Activated T-helper 1 cell treated with anti-CD3 and anti-CD28 coated beads, Interleukin-12 subunit alpha, Interleukin-12 subunit beta, Interleukin-2, Interleukin-4 antibody, amounts not matched to agents 30 ng/mL and 10 ng/mL and 1 ng/mL, durations not matched to agents 14 hours and 24 hours and 36 hours (primary cell): Measurements from ENCODE around the gene LMAN2L. TPM values are rescaled to one million over a fixed set of nuclear protein-coding genes. Genes with fewer than 3 reads are reported as not detected.

Experiments
- DNase-seq: peaks from one replicate; pipeline ENCODE4 v3.0.0; 2021; ENCODE audit warnings: low spot score
- H3K27ac Mint-ChIP-seq: one replicate; pipeline ENCODE4 v1.8.0; 2021; ENCODE audit warnings: mild to moderate bottlenecking, mixed read lengths
- H3K27me3 Mint-ChIP-seq: one replicate; pipeline ENCODE4 v1.8.0; 2022; ENCODE audit warnings: mild to moderate bottlenecking, moderate library complexity, mixed read lengths; ENCODE audit not compliant: insufficient read depth
- H3K36me3 Mint-ChIP-seq: one replicate; pipeline ENCODE4 v1.8.0; 2021; ENCODE audit warnings: low read depth, mixed read lengths
- H3K4me1 Mint-ChIP-seq: one replicate; pipeline ENCODE4 v1.8.0; 2021; ENCODE audit warnings: low read depth, mixed read lengths
- H3K4me3 Mint-ChIP-seq: one replicate; pipeline ENCODE4 v1.8.0; 2021; ENCODE audit warnings: mild to moderate bottlenecking, moderate library complexity, mixed read lengths
- H3K9me3 Mint-ChIP-seq: one replicate; pipeline ENCODE4 v1.8.0; 2021; ENCODE audit warnings: mixed read lengths
- intact Hi-C: fragments of 100-400 bp; cut with micrococcal nuclease; formaldehyde crosslinking; loops from one replicate; pipeline ENCODE4 v1.15.1; 2024
- total RNA-seq: library from RNA; stranded (reverse); gene quantifications from 2 replicates; pipeline ENCODE4 v1.2.3, GENCODE V29; 2022

LMAN2L gene
- total RNA-seq, 1 donor from 2014 or later: 5.6 TPM

DNA sequence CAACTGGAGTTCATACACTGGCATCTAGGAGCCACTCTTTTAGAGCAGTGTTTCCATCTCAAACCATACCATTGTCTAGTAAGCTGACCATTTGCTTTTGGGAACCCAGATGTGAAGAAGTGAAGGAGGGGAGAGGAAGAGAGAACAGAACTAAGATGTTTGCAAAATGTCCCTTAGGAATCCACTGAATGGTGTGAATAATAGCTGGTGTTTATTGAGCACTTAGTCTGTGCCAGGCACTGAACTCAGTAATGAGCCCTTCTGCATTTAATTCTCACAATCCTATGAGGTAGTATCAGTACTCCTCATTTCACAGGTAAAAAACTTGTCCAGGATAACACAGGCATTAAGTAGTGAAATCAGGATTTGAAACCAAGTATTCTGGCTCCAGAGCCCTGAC is 23.5 kb downstream of the LMAN2L start:
- Mint-ChIP-seq H3K27me3 (no peaks in the 10 kb centered on the region), H3K4me1 (no peaks in the 10 kb centered on the region), H3K9me3 (no peaks in the 10 kb centered on the region), H3K4me3 (no peak overlapping the region), H3K36me3 (peaks cover 8% of the 10 kb centered on the region), H3K27ac (no peak overlapping the region)
- intact Hi-C loops: no loop called here
- no peak for DNase-seq

DNA sequence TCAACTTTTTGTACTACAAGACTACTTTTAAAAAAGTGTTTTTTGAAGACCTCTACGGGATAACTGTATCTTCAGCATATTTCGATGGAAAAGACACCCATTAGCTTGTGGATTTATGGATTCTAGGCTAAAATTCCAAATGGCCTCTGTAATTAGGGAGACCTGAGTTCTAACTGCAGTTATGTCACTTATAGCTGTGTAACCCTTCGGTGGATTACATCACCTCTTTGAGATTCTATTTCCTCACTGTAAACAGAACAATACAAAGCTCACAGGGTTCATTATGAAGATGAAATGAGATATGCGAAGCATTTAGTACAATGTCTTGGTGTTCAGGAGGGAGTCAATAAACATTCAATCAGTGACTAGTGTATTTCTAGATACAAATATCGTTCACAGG is 24.2 kb downstream of the LMAN2L start:
- H3K36me3 Mint-ChIP-seq: peaks cover 12% of the 10 kb centered on the region
- no peak overlapping the region for H3K27ac Mint-ChIP-seq
- H3K27me3 Mint-ChIP-seq: no peaks in the 10 kb centered on the region
- no peak for DNase-seq
- H3K4me3 Mint-ChIP-seq: no peak overlapping the region
- H3K9me3 Mint-ChIP-seq: no peaks in the 10 kb centered on the region
- intact Hi-C loops: no loop called here
- no peaks in the 10 kb centered on the region for H3K4me1 Mint-ChIP-seq

DNA sequence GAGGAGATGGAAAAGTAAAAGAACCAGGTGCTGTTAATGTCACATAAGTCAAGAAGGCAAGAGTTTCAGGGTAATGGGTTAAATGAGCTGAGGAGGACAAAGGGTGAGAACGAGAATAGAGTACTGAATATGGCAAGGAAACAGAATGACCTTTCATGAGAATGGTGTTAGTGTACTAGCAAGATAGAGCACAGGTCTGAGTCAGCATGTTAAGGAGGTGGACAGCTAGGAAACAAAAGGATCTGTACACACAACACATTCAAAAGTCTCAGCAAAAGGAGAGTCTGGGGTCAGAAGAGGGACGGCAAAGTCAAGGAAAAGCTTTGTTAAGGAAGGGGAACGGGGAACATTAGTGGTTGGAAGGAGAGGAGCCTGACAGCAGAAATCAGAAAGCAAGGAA is 28.9 kb downstream of the LMAN2L start:
- H3K27me3 Mint-ChIP-seq: no peaks in the 10 kb centered on the region
- no peaks in the 10 kb centered on the region for H3K9me3 Mint-ChIP-seq
- no peak overlapping the region for H3K27ac Mint-ChIP-seq
- no peaks in the 10 kb centered on the region for H3K4me1 Mint-ChIP-seq
- no peak overlapping the region for H3K4me3 Mint-ChIP-seq
- intact Hi-C loops: no loop called here
- DNase-seq: no peak
- H3K36me3 Mint-ChIP-seq: peaks cover 28% of the 10 kb centered on the region

DNA sequence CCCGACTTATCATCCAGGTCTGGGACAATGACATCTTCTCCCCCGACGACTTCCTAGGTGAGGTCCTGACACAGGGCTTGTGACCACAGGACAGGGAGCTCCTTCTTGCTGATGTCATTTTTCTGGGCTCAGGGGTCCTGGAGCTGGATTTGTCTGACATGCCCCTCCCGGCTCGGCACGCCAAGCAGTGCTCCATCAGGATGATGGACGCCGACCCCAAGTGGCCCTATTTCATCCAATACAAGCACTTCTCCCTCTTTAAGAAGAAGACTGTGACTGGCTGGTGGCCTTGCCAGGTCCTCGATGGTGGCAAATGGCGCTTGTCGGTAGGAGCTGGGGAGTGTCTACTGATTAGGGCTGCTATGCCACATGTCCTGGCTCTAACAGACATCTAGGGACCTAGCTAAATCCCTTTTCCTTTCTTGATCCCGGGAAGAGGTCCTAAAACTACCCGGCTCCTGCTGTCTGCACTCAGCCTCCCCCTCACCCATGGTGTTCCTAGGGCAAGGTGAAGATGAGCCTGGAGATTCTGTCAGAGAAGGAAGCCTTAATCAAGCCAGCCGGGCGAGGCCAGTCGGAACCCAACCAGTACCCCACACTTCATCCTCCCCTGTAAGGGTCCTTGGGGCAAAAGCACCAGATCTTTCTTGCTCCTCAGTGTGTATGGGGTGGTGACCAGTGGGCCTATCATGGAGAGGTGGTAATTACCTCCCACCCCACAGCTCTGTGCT is 36.7 kb downstream of the LMAN2L start:
- Mint-ChIP-seq H3K4me3 (no peak overlapping the region), H3K4me1 (no peaks in the 10 kb centered on the region), H3K36me3 (peaks cover 14% of the 10 kb centered on the region), H3K27me3 (no peaks in the 10 kb centered on the region), H3K27ac (no peak overlapping the region), H3K9me3 (no peaks in the 10 kb centered on the region)
- intact Hi-C loops: no loop called here
- no peak for DNase-seq

DNA sequence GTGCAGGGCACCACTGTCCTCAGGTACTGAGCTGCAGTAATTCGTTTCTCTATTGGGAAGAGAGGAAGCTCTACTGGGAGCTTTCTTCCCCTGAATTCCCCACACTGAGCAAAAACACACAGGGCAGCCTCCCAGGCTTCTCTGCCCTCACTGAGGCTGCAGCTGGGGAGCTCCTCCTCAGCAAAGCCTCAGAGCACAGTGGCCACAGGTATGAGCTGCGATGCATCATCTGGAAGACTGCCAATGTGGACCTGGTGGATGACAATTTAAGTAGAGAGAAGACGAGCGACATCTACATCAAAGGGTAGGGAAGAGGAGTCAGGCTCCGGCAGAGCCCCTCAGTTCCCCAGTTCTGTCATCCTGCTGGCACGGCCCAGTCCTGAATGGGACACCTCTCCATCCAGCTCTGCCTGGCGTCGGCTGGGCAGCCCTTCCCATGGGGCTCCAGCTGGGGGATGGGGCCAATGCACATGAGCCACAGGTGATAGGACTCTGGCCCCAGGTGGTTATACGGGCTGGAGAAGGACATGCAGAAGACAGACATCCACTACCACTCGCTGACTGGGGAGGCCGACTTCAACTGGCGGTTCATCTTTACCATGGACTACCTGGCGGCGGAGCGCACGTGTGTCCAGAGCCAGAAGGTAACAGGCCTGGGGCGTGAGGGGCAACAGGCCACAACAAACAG is 37.6 kb downstream of the LMAN2L start:
- Mint-ChIP-seq H3K36me3 (peaks cover 12% of the 10 kb centered on the region), H3K27me3 (no peaks in the 10 kb centered on the region), H3K9me3 (no peaks in the 10 kb centered on the region), H3K4me1 (no peaks in the 10 kb centered on the region), H3K4me3 (no peak overlapping the region), H3K27ac (no peak overlapping the region)
- intact Hi-C loops: no loop called here
- no peak for DNase-seq

DNA sequence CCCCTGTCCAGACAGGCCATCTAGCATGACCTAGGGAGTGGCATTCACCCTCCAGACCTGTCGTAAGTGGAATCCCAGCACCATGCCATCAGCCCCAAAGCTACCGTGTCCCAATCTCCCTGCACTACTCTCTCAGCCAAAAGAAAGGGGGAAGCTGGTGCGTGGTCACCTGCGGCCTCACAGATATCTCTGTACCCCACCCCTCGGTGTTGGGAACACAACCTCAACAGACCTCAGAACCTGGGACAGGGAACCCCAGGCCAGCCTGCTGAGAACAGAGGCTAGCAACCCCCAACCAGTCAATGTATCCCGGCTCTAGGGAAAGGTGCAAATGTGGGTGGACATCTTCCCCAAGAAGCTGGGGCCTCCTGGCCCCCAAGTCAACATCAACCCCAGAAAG is 38.2 kb downstream of the LMAN2L start:
- no peaks in the 10 kb centered on the region for H3K27me3 Mint-ChIP-seq
- intact Hi-C loops: no loop called here
- H3K9me3 Mint-ChIP-seq: no peaks in the 10 kb centered on the region
- no peak overlapping the region for H3K4me3 Mint-ChIP-seq
- peaks cover 7% of the 10 kb centered on the region for H3K36me3 Mint-ChIP-seq
- no peak overlapping the region for H3K27ac Mint-ChIP-seq
- no peaks in the 10 kb centered on the region for H3K4me1 Mint-ChIP-seq
- no peak for DNase-seq

DNA sequence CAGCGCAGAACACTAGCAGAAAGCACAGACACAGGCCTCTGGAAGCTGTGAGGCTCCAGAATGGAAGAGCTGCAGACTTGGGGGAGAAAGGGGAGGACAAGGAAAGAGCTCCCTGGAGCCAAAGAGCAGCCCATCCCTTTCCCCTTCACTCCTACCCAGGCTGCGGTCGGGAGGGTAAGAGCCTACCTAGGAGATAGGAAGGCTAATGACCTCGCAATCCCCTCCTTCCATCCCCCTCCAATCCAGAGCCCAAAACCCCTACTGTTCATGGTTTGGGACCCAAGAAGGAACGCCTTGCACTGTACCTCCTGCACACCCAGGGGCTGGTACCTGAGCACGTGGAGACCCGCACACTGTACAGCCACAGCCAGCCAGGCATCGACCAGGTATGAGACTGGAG is 39.8 kb downstream of the LMAN2L start:
- Mint-ChIP-seq H3K4me3 (no peak overlapping the region), H3K36me3 (no peaks in the 10 kb centered on the region), H3K4me1 (no peaks in the 10 kb centered on the region), H3K27me3 (no peaks in the 10 kb centered on the region), H3K9me3 (no peaks in the 10 kb centered on the region), H3K27ac (no peak overlapping the region)
- intact Hi-C loops: no loop called here
- no peak for DNase-seq

DNA sequence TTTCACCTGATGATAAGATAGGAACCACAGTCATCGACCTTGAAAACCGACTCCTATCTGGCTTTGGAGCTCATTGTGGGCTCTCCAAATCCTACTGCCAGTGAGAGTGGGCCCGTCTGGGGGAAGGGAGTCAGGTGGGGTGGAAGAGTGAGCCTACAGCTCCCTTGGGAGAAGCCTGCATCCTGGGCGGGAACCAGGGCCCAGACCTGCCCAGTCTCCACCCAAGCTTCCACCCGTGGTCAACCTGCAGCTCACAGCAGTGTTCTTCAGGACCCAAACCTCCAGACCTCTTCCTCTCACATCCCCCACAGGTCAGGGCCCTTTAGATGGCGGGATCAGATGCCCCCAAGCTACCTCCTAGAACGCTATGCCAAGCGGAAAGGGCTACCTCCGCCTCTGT is 40.2 kb downstream of the LMAN2L start:
- Mint-ChIP-seq H3K27ac (no peak overlapping the region), H3K9me3 (no peaks in the 10 kb centered on the region), H3K4me3 (no peak overlapping the region), H3K27me3 (no peaks in the 10 kb centered on the region), H3K4me1 (no peaks in the 10 kb centered on the region), H3K36me3 (no peaks in the 10 kb centered on the region)
- intact Hi-C loops: no loop called here
- no peak for DNase-seq

DNA sequence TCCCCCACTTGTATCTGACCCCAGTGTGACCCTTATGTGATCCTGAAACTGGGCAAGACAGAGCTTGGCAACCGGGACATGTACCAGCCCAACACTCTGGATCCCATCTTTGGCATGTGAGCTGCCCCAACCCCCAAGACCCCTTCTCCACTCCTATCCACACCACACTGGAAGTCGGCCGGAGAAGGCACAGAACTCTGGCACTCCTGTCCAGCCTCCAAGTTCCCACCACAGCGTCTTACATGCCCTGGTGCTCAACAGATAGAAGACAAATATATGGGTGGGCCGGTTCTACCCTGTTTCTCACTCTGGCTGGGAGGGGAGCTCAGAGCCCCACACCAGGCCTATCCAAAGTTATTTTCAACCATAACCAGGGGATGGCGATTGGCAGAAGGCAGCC is 40.8 kb downstream of the LMAN2L start:
- Mint-ChIP-seq H3K4me1 (no peaks in the 10 kb centered on the region), H3K36me3 (no peaks in the 10 kb centered on the region), H3K4me3 (no peak overlapping the region), H3K27ac (no peak overlapping the region), H3K9me3 (no peaks in the 10 kb centered on the region), H3K27me3 (no peaks in the 10 kb centered on the region)
- no peak for DNase-seq
- intact Hi-C loops: no loop called here

DNA sequence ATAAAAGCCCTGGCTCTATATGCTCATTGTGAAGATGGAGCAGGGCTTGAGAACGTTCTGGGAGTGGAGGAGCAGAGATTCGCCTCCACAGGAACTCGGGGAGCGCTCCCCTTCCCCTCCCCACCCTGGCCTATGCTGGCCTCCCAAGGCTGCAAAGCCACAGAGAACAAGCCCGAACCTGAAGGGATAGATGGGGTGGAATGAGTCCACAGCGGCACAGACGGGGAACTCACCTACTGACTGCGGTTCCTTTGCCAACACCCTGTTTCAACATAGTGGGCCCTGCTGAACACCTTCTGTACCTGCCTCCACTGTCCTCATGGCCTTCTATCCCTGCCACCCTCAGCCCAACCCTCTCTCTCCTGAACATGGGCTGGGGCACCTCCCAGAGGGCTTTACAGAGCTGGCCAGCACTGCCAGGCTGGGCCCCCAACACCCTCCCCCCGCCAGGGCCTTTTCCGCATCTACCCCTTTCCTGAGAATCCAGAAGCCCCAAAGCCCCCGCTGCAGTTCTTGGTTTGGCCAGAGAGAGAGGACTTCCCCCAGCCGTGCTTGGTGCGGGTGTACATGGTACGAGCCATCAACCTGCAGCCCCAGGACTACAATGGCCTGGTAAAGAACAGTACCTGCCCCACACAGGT is 41.5 kb downstream of the LMAN2L start:
- Mint-ChIP-seq H3K4me3 (no peak overlapping the region), H3K36me3 (no peaks in the 10 kb centered on the region), H3K9me3 (no peaks in the 10 kb centered on the region), H3K27ac (no peak overlapping the region), H3K27me3 (no peaks in the 10 kb centered on the region), H3K4me1 (no peaks in the 10 kb centered on the region)
- no peak for DNase-seq
- intact Hi-C loops: no loop called here

DNA sequence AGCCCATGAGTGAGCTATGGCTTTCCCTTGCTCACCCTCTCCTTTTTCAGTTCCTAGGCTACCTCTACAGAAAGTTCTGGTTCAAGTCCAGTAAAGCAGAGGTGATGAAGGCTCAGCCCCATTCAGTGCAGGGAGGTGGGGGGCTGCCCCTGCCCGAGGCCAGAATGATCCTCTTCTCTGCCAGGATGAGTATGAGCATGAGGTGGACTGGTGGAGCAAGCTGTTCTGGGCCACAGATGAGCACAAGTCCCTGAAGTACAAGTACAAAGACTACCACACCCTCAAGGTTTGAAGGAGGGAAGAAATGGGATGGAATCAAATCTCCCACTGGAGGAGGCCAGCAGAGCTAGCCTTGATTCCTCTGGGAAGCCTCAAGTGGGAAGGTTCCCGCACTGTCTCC is 42.4 kb downstream of the LMAN2L start:
- Mint-ChIP-seq H3K27me3 (no peaks in the 10 kb centered on the region), H3K9me3 (no peaks in the 10 kb centered on the region), H3K27ac (no peak overlapping the region), H3K36me3 (no peaks in the 10 kb centered on the region), H3K4me1 (no peaks in the 10 kb centered on the region), H3K4me3 (no peak overlapping the region)
- no peak for DNase-seq
- intact Hi-C loops: no loop called here

DNA sequence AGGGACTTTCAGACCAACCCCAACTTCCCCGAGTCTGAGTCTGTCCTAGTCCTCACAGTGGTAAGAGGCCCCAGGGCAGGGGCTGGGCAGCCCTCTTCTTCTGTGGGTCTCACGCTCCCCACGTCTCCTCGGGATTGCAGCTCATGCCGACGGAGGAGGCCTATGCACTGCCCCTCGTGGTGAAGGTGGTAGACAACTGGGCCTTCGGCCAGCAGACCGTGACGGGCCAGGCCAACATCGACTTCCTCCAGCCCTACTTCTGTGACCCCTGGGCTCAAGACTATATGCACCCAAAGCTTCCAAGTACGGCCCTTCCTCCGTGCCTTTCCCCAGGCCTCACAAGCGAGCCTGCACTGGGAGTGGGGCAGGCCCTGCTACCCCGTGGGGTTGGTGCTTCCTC is 44.3 kb downstream of the LMAN2L start:
- no peak overlapping the region for H3K27ac Mint-ChIP-seq
- no peaks in the 10 kb centered on the region for H3K36me3 Mint-ChIP-seq
- no peaks in the 10 kb centered on the region for H3K9me3 Mint-ChIP-seq
- no peak for DNase-seq
- intact Hi-C loops: no loop called here
- no peaks in the 10 kb centered on the region for H3K27me3 Mint-ChIP-seq
- no peak overlapping the region for H3K4me3 Mint-ChIP-seq
- no peaks in the 10 kb centered on the region for H3K4me1 Mint-ChIP-seq

DNA sequence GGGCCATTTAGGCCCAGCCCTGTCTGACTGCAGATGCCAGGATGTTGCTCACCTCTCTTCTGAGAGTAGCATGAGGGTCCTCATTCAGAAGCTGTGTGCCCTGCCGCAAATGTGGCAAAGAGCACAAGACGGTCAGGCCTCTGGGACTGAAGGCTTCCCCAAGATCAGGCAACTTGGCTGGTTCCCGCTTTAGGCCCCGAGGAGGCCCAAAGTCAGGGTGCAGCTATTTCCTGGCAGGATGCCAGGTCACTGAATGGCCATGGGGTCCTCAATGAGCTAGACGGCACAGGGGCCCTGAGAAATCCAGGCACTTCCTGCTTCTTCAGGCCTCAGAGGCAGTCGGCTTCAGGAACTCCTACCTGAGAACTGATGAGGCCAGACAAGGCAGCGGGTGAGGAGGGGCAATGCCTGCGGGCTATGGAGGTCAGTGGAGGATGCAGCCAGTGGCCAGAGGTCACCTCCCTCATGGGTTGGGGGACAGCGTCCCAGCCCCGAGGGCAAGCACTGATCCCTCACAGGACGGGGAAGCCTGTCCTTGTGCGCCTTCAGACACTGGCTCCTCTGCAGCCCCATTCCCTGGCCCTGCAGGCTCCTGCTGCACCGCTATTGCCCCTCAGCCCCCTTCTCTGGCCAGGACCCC is 44.9 kb downstream of the LMAN2L start:
- H3K27me3 Mint-ChIP-seq: no peaks in the 10 kb centered on the region
- intact Hi-C loops: no loop called here
- no peak overlapping the region for H3K27ac Mint-ChIP-seq
- H3K4me3 Mint-ChIP-seq: no peak overlapping the region
- DNase-seq: no peak
- no peaks in the 10 kb centered on the region for H3K9me3 Mint-ChIP-seq
- H3K36me3 Mint-ChIP-seq: no peaks in the 10 kb centered on the region
- no peaks in the 10 kb centered on the region for H3K4me1 Mint-ChIP-seq
